ENCODE measurements around the gene MNAT1.
A peak's percentile ranks its signal among the peaks of the same experiment; 100 is the strongest.
"Not testable (repeated sequence)": the region's sequence is repeated elsewhere in the genome, so short reads cannot be mapped to it uniquely, and the experiment has no call there.

MNAT1 gene

DNA sequence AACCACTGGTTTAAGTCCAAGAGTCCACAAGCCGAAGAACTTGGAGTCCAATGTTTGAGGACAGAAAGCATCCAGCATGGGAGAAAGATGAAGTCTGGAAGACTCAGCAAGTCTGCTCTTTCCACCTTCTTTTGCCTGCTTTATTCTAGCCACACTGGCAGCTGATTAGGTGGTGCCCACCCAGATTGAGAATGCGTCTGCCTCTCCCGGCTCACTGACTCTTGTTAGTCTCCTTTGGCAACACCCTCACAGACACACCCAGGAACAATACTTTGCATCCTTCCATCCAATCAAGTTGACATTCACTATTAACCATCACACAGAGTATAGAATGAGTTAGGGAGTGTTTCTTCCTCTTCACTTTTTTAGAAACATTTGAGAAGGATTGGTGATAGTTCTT, 156.1 kb downstream of the MNAT1 start:
- not testable (repeated sequence) for DNase-seq

GRCh38 chr14:60893911-60894310, 159.3 kb downstream of the MNAT1 start:
- DNase-seq, result no peak

DNA sequence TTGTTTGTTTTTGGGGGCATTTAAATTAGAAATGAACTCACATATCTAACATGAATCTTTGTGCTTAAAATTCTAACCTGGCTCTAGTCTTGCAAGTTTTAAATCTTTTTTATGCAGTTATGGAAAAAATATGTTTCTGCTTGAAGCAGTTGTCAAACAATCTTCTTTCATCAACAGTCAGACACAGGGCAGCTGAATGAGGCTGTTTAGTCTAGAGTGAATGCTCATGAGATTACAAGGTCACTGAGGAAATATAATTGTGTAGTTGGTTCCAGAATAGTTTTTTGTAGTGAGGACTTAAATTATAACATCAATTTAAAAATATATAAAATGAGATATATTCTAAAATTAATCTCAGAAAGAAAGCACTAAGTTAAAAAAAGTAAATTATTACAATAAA, 169.8 kb downstream of the MNAT1 start:
- DNase-seq, result no peak

DNA sequence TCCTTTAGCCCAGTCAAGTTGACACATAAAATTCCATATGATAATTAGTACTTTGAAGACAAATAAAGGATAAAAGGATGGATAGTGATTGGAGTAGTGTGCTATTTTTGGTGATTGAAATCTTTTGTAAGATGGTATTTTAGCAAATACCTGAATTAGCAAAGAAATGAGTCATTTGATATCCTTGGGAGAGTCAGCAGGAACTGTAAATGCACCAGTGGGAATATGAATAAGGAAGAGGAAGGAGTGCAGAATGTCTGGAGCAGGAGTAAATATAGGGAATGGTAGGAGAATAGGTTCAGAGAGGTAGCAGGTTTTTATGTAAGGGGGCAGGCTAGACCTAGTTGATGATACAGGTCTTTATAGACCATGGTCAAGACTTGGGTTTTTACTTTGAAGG, 171.4 kb downstream of the MNAT1 start:
- no peak for DNase-seq

- no peak for DNase-seq
Observed at GRCh38 chr14:60915781-60916180, 181.2 kb downstream of the MNAT1 start.

DNA sequence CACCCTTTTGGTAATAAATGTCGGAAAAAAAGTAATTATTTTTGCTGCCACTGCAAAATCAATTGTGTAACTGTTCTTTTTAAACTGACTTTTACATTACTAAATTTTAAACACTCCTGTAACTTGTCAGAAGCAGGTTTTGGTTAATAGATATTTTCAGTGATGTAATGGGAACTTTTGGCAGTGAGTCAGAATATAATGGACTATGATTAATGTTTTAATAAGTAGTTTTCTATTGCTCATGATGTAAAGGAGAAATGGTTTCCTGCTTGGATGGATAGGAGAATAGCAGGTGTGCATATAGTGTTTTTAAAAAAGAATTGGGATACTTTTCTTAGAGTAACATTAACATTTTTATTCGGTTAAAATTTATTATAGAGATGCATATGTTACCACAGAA, 187.5 kb downstream of the MNAT1 start:
- peak; percentile 77 for DNase-seq

- DNase-seq, result no peak
Observed at GRCh38 chr14:60925286-60925685, 190.7 kb downstream of the MNAT1 start.

- DNase-seq, result no peak
Observed at GRCh38 chr14:60926002-60926401, 191.4 kb downstream of the MNAT1 start.

DNA sequence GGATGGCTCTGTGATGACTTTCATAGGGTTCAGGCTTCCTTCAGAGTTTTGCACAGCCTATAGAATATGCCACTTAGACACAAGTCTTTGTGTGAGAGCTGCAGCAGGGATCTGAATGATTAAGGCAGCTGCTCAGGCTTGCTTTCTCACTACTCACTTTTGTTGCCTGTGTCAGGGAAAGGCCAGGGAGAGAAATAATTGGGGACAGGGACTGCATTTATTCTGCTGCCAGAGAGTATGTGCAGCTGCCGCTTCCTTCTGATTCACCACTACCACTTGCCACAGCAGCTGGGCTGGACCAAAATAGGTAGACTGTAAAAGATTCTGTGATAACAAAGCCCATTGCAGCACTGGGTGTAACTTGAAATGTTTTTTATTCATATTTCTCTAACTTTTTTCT, 196.7 kb downstream of the MNAT1 start:
- peak; percentile 90 for DNase-seq

DNA sequence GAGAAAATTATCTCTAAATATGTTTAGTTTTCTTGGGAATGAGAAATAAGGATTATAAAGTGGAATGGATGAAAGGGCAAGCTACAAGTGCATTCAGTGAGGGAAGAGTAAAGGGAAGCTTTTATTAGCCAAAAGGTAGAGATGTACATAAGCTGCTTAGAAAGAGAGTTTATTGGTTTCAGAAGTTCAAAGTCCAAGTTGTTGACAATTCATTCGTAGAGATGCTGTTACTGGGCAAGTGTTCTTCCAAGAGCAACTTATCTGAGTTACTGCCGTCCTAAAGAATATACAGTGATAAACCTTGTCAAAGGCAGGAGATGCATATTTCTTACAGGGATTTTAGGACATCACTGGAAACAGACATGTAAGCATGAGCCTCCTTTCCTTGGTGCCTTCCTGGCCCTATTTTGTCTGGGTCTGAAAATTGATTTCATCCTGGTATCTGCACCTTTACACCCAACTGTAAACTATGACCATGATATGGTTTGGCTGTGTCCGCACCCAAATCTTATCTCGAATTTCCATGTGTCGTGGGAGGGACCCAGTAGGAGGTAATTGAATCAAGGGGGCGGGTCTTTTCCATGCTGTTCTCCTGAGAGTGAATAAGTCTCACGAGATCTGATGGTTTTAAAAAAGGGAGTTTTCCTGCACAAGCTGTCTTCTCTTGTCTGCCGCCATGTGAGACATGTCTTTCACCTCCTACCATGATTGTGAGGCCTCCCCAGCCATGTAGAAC, 199.5 kb downstream of the MNAT1 start:
- no peak for DNase-seq

- no peak for DNase-seq
Observed at GRCh38 chr14:60935319-60935718, 200.8 kb downstream of the MNAT1 start.

- no peak for DNase-seq
Observed at GRCh38 chr14:60943637-60944032, 209.1 kb downstream of the MNAT1 start.

DNA sequence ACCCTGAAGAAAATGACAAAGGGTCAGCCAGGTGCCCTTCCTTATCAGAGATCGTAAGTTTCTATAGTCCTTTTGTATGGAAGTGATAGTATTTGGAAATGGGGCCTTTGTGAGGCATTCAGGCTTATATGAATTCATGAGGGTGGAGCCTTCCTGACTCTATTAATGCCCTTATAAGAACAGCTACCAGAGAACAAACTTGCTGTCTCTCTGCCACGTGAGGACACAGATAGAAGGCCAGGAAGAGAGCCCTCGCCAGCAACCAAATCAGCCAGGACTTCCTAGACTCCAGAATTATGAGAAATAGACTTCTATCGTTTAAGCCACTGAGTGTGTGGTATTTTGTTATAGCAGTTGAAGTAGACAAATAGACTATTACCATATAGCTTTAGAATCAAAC, 209.6 kb downstream of the MNAT1 start:
- no peak for DNase-seq

- no peak for DNase-seq
Observed at GRCh38 chr14:60945984-60946383, 211.4 kb downstream of the MNAT1 start.

- DNase-seq, result no peak
Observed at GRCh38 chr14:60946773-60947172, 212.2 kb downstream of the MNAT1 start.

GRCh38 chr14:60951776-60952435, 217.3 kb downstream of the MNAT1 start:
- no peak for DNase-seq

- DNase-seq, result no peak
Observed at GRCh38 chr14:60956202-60956601, 221.6 kb downstream of the MNAT1 start.

- DNase-seq, result no peak
Observed at GRCh38 chr14:60956632-60957031, 222.1 kb downstream of the MNAT1 start.

- no peak for DNase-seq
Observed at GRCh38 chr14:60958146-60958545, 223.6 kb downstream of the MNAT1 start.

DNA sequence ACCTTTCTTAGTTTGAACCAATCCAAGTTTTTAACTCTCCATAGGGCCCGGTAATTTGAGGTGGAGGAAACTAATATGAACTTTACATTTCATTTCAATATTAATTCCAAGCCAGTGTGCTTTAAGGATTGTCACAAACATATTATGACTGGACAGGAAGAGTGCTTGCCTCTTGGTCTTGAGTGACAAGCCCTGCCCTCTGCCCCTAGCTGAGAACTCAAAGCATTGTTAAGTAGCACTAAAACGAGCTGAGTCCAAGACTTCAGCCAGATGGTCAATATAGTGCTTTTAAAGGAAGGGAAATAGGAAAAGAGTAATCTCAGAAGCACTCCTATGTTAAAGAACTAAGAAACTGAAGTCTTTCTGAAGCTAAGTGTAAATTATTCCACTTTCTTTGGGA, 229.2 kb downstream of the MNAT1 start:
- no peak for DNase-seq

GRCh38 chr14:60964904-60965303, 230.3 kb downstream of the MNAT1 start:
- no peak for DNase-seq

DNA sequence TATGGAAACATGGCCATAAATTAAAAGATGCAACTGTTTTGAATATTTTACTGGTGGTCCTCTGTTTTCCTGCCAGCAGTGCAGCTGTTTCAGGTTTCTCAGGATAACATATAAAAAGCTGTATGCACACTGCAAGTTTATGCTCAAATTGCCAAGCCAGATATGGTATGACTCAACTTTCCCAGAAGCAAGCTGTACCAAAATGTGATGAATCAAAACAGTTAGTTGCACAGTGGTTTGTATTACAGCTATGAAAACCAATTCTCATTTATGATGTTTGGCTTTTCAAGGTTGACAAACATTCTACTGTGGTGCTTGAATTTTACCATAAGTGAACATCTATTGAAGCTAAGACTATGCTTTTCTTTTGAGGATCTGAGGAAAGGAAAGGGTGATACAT, 230.8 kb downstream of the MNAT1 start:
- no peak for DNase-seq

GRCh38 chr14:60968099-60968498, 233.5 kb downstream of the MNAT1 start:
- DNase-seq, result no peak

- DNase-seq, result no peak
Observed at GRCh38 chr14:60968671-60969070, 234.1 kb downstream of the MNAT1 start.

GRCh38 chr14:60970146-60970545, 235.6 kb downstream of the MNAT1 start:
- no peak for DNase-seq

All from NCI-H1105 (cell line).